C4-2B (cell line): Measurements from ENCODE around the gene UBE2I.

ENCODE experiments used
- ZFX ChIP-seq: fragments of 450-650 bp; IDR thresholded peaks from 2 replicates; pipeline ENCODE4 v1.6.1; 2017
- TF ChIP-seq, protein P1 (sequence below): fragments of 450-650 bp; conservative IDR thresholded peaks from 2 replicates; pipeline ENCODE4 v1.5.1; 2017; ENCODE audit warnings: mild to moderate bottlenecking

DNA sequence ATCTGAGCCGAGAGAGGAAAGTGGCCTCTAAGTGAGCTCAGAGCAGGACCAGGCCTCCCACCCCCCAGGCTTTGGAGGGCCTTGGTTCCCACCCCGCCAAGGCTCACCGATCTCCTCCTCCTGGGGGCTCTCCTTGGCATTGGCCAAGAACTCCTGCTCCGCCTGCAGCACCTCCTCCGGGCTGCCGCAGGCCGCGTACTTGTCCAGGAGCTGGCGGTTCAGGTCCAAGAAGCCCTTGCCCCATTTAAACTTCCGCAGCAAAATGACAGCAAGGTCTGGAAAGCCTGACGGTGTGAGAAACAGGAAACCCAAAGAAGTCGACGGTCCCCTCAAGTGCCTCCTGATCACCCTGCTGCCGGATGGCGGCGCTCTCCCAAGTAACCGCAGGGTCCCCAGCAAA lies 40.5 kb downstream of the UBE2I start:
- TF ChIP-seq ZFX, result no peak
- TF ChIP-seq, protein P1, sequence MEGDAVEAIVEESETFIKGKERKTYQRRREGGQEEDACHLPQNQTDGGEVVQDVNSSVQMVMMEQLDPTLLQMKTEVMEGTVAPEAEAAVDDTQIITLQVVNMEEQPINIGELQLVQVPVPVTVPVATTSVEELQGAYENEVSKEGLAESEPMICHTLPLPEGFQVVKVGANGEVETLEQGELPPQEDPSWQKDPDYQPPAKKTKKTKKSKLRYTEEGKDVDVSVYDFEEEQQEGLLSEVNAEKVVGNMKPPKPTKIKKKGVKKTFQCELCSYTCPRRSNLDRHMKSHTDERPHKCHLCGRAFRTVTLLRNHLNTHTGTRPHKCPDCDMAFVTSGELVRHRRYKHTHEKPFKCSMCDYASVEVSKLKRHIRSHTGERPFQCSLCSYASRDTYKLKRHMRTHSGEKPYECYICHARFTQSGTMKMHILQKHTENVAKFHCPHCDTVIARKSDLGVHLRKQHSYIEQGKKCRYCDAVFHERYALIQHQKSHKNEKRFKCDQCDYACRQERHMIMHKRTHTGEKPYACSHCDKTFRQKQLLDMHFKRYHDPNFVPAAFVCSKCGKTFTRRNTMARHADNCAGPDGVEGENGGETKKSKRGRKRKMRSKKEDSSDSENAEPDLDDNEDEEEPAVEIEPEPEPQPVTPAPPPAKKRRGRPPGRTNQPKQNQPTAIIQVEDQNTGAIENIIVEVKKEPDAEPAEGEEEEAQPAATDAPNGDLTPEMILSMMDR, result no peak
